MM.1S (cell line): Measurements from ENCODE around the gene CDX2.

Experiments used
- DNase-seq: peaks from one replicate; pipeline ENCODE4 v3.0.0-alpha.2; 2015
- H2AFZ ChIP-seq: fragments of 300-600 bp; sonication (generic); 2 replicates; pipeline ENCODE4 v1.6.0; 2016; ENCODE audit warnings: antibody characterized with exemption, low read length
- H3F3A ChIP-seq: fragments of 300-600 bp; sonication (generic); 2 replicates; pipeline ENCODE4 v1.6.1; 2016; ENCODE audit warnings: mild to moderate bottlenecking, antibody characterized with exemption, low read length, moderate library complexity, mixed read lengths; ENCODE audit not compliant: insufficient read depth
- H3K27ac ChIP-seq: fragments of 300-600 bp; sonication (generic); 2 replicates; pipeline ENCODE4 v1.5.1; 2016; ENCODE audit warnings: mild to moderate bottlenecking, low read length
- H3K27me3 ChIP-seq: fragments of 300-600 bp; sonication (generic); replicated peaks from 2 replicates; pipeline ENCODE4 v1.6.0; 2016; ENCODE audit warnings: low read length; ENCODE audit not compliant: insufficient read depth
- H3K36me3 ChIP-seq: fragments of 300-600 bp; sonication (generic); replicated peaks from 2 replicates; pipeline ENCODE4 v1.6.1; 2016; ENCODE audit warnings: mild to moderate bottlenecking, low read length, mixed read lengths; ENCODE audit not compliant: insufficient read depth
- H3K4me1 ChIP-seq: fragments of 300-600 bp; sonication (generic); 2 replicates; pipeline ENCODE4 v1.6.1; 2016; ENCODE audit warnings: low read length, mixed read lengths
- H3K4me2 ChIP-seq: fragments of 300-600 bp; sonication (generic); 2 replicates; pipeline ENCODE4 v1.6.0; 2016; ENCODE audit warnings: low read depth, low read length
- H3K4me3 ChIP-seq: fragments of 300-600 bp; sonication (generic); 2 replicates; pipeline ENCODE4 v1.5.1; 2016; ENCODE audit warnings: low read length, mixed read lengths
- H3K79me2 ChIP-seq: fragments of 300-600 bp; sonication (generic); 2 replicates; pipeline ENCODE4 v1.6.1; 2016; ENCODE audit warnings: mixed run types, low read length, mixed read lengths
- H3K9ac ChIP-seq: fragments of 300-600 bp; sonication (generic); 2 replicates; pipeline ENCODE4 v1.6.1; 2016; ENCODE audit warnings: low read length, mixed read lengths
- H3K9me2 ChIP-seq: fragments of 300-600 bp; sonication (generic); replicated peaks from 2 replicates; pipeline ENCODE4 v1.6.1; 2016; ENCODE audit warnings: mild to moderate bottlenecking, low read length, mixed read lengths; ENCODE audit not compliant: insufficient read depth
- H3K9me3 ChIP-seq: fragments of 300-600 bp; sonication (generic); replicated peaks from 2 replicates; pipeline ENCODE4 v1.6.1; 2016; ENCODE audit warnings: mild to moderate bottlenecking, low read length, mixed read lengths; ENCODE audit not compliant: insufficient read depth
- H4K20me1 ChIP-seq: fragments of 300-600 bp; sonication (generic); 2 replicates; pipeline ENCODE4 v1.6.1; 2016; ENCODE audit warnings: mild to moderate bottlenecking, low read length, moderate library complexity, mixed read lengths; ENCODE audit not compliant: insufficient read depth
- CTCF ChIP-seq: fragments of 300-600 bp; sonication (generic); IDR thresholded peaks from 2 replicates; pipeline ENCODE4 v1.5.1; 2016; ENCODE audit warnings: antibody characterized with exemption, low read length, mixed read lengths
- EZH2 ChIP-seq: fragments of 300-600 bp; sonication (generic); optimal IDR thresholded peaks from 2 replicates; pipeline ENCODE3; 2017; ENCODE audit warnings: low read depth, mild to moderate bottlenecking, antibody characterized with exemption, low read length, mixed read lengths
- EZH2phosphoT487 ChIP-seq: fragments of 300-600 bp; sonication (generic); IDR thresholded peaks from 2 replicates; pipeline ENCODE4 v1.6.1; 2018; ENCODE audit warnings: antibody characterized with exemption, low read length

The CDX2 gene

GRCh38 chr13:28002886-28003698 lies 34.0 kb upstream of the CDX2 start:
- H3K27me3 ChIP-seq: no peaks in the 10 kb centered on the region
- no peak overlapping the region for H3K4me2 ChIP-seq
- no peak overlapping the region for H3K27ac ChIP-seq
- no peaks in the 10 kb centered on the region for H4K20me1 ChIP-seq
- H3K4me3 ChIP-seq: no peak overlapping the region
- H3K9ac ChIP-seq: no peak overlapping the region
- no peak for DNase-seq
- TF ChIP-seq EZH2: no peak
- no peak for TF ChIP-seq EZH2phosphoT487
- TF ChIP-seq CTCF: no peak
- H3K36me3 ChIP-seq: no peaks in the 10 kb centered on the region
- H3K9me3 ChIP-seq: no peaks in the 10 kb centered on the region
- no peaks in the 10 kb centered on the region for H3K9me2 ChIP-seq
- no peak overlapping the region for H2AFZ ChIP-seq
- H3F3A ChIP-seq: no peaks in the 10 kb centered on the region
- H3K4me1 ChIP-seq: 0 out of 2 replicates have a peak, but pooled peaks cover 4% of the 10 kb centered on the region
- H3K79me2 ChIP-seq: no peaks in the 10 kb centered on the region

- TF ChIP-seq EZH2 (no peak), EZH2phosphoT487 (no peak), CTCF (no peak)
- H3K9me2 ChIP-seq: no peaks in the 10 kb centered on the region
- no peak overlapping the region for H3K9ac ChIP-seq
- no peak for DNase-seq
- 0 out of 2 replicates have a peak, but pooled peaks cover 4% of the 10 kb centered on the region for H3K4me1 ChIP-seq
- H3K4me2 ChIP-seq: no peak overlapping the region
- no peaks in the 10 kb centered on the region for H4K20me1 ChIP-seq
- H3K79me2 ChIP-seq: no peaks in the 10 kb centered on the region
- no peak overlapping the region for H3K27ac ChIP-seq
- H3K4me3 ChIP-seq: no peak overlapping the region
- H3K27me3 ChIP-seq: no peaks in the 10 kb centered on the region
- H3K9me3 ChIP-seq: no peaks in the 10 kb centered on the region
- no peak overlapping the region for H2AFZ ChIP-seq
- no peaks in the 10 kb centered on the region for H3F3A ChIP-seq
- H3K36me3 ChIP-seq: no peaks in the 10 kb centered on the region
Observed at GRCh38 chr13:28001837-28002473, 32.8 kb upstream of the CDX2 start.

- Histone ChIP-seq H3K9me2 (no peaks in the 10 kb centered on the region), H3F3A (no peaks in the 10 kb centered on the region), H4K20me1 (no peaks in the 10 kb centered on the region), H2AFZ (no peak overlapping the region), H3K27me3 (no peaks in the 10 kb centered on the region), H3K9ac (no peak overlapping the region), H3K4me2 (no peak overlapping the region), H3K27ac (no peak overlapping the region), H3K9me3 (no peaks in the 10 kb centered on the region), H3K79me2 (no peaks in the 10 kb centered on the region), H3K4me1 (0 out of 2 replicates have a peak, but pooled peaks cover 4% of the 10 kb centered on the region), H3K36me3 (no peaks in the 10 kb centered on the region), H3K4me3 (no peak overlapping the region)
- TF ChIP-seq EZH2phosphoT487 (no peak), EZH2 (no peak), CTCF (no peak)
- DNase-seq: no peak
Observed at GRCh38 chr13:28001049-28001448, 31.9 kb upstream of the CDX2 start.
